ENCODE results near the gene IL36B. TPM values are rescaled to one million over a fixed set of nuclear protein-coding genes. Genes with fewer than 3 reads are reported as not detected.

The IL36B gene
- total RNA-seq, 4 donors from 2014 or later, result not detected

- no peak for TF ChIP-seq CTCF (IDR thresholded peaks at IDR 0.05; ENCODE audit: low read depth)
Observed at GRCh38 chr2:113072584-113072983, 19.9 kb upstream of the IL36B start.

- no peak for TF ChIP-seq CTCF (IDR thresholded peaks at IDR 0.05; ENCODE audit: low read depth)
Observed at GRCh38 chr2:113070606-113070975, 17.9 kb upstream of the IL36B start.

- TF ChIP-seq CTCF (IDR thresholded peaks at IDR 0.05; ENCODE audit: low read depth), result no peak
Observed at GRCh38 chr2:113069676-113070605, 17.3 kb upstream of the IL36B start.

GRCh38 chr2:113068706-113069485, 16.2 kb upstream of the IL36B start:
- no peak for TF ChIP-seq CTCF (IDR thresholded peaks at IDR 0.05; ENCODE audit: low read depth)

GRCh38 chr2:113068249-113068648, 15.6 kb upstream of the IL36B start:
- no peak for TF ChIP-seq CTCF (IDR thresholded peaks at IDR 0.05; ENCODE audit: low read depth)

- no peak for TF ChIP-seq CTCF (IDR thresholded peaks at IDR 0.05; ENCODE audit: low read depth)
Observed at GRCh38 chr2:113067681-113068080, 15.0 kb upstream of the IL36B start, which contains the start of gene IL1F10. TSS of gene IL1F10 (plus strand) at chr2:113067970. CDS start at chr2:113072739, 4,769 bp downstream.

- no peak for TF ChIP-seq CTCF (IDR thresholded peaks at IDR 0.05; ENCODE audit: low read depth)
Observed at GRCh38 chr2:113064898-113065297, 12.2 kb upstream of the IL36B start.

Measured in subcutaneous adipose tissue (tissue), 4 donors.